Stimulated activated CD8-positive, alpha-beta memory T cell treated with anti-CD3 and anti-CD28 coated beads, Interleukin-15, amount 100 ng/mL, for 24 hours (primary cell): ENCODE measurements around the gene IP6K3.

Source experiments
- DNase-seq: peaks from one replicate; pipeline ENCODE4 v3.0.0-alpha.2; 2020; ENCODE audit warnings: low read depth

IP6K3 gene

GRCh38 chr6:33688451-33689147, 58.1 kb downstream of the IP6K3 start:
- DNase-seq, result no peak

GRCh38 chr6:33688006-33688405, 58.7 kb downstream of the IP6K3 start:
- DNase-seq, result no peak

GRCh38 chr6:33686981-33687975, 59.4 kb downstream of the IP6K3 start:
- DNase-seq, result no peak

GRCh38 chr6:33686225-33686924, 60.3 kb downstream of the IP6K3 start:
- no peak for DNase-seq

GRCh38 chr6:33685411-33686224, 61.1 kb downstream of the IP6K3 start:
- DNase-seq, result no peak

GRCh38 chr6:33684983-33685382, 61.7 kb downstream of the IP6K3 start:
- DNase-seq, result no peak

GRCh38 chr6:33684428-33684896, 62.2 kb downstream of the IP6K3 start:
- DNase-seq, result no peak

GRCh38 chr6:33683576-33684427, 62.9 kb downstream of the IP6K3 start:
- DNase-seq, result no peak

- no peak for DNase-seq
Observed at GRCh38 chr6:33683051-33683571, 63.6 kb downstream of the IP6K3 start.

GRCh38 chr6:33682341-33682740, 64.4 kb downstream of the IP6K3 start:
- DNase-seq, result no peak

- DNase-seq, result no peak
Observed at GRCh38 chr6:33679761-33680160, 66.9 kb downstream of the IP6K3 start.

- no peak for DNase-seq
Observed at GRCh38 chr6:33678932-33679490, 67.7 kb downstream of the IP6K3 start.

GRCh38 chr6:33678233-33678931, 68.3 kb downstream of the IP6K3 start:
- DNase-seq, result no peak

GRCh38 chr6:33677689-33678088, 69.0 kb downstream of the IP6K3 start:
- DNase-seq, result no peak

GRCh38 chr6:33677143-33677660, 69.5 kb downstream of the IP6K3 start:
- no peak for DNase-seq

- DNase-seq, result no peak
Observed at GRCh38 chr6:33676416-33677142, 70.1 kb downstream of the IP6K3 start.

- DNase-seq, result no peak
Observed at GRCh38 chr6:33675968-33676367, 70.7 kb downstream of the IP6K3 start.

- DNase-seq, result no peak
Observed at GRCh38 chr6:33673851-33674250, 72.9 kb downstream of the IP6K3 start.
